ENCODE data around the gene PET117.
"Not testable (repeated sequence)": the region's sequence is repeated elsewhere in the genome, so short reads cannot be mapped to it uniquely, and the experiment has no call there.

The PET117 gene, protein sequence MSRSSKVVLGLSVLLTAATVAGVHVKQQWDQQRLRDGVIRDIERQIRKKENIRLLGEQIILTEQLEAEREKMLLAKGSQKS

DNA sequence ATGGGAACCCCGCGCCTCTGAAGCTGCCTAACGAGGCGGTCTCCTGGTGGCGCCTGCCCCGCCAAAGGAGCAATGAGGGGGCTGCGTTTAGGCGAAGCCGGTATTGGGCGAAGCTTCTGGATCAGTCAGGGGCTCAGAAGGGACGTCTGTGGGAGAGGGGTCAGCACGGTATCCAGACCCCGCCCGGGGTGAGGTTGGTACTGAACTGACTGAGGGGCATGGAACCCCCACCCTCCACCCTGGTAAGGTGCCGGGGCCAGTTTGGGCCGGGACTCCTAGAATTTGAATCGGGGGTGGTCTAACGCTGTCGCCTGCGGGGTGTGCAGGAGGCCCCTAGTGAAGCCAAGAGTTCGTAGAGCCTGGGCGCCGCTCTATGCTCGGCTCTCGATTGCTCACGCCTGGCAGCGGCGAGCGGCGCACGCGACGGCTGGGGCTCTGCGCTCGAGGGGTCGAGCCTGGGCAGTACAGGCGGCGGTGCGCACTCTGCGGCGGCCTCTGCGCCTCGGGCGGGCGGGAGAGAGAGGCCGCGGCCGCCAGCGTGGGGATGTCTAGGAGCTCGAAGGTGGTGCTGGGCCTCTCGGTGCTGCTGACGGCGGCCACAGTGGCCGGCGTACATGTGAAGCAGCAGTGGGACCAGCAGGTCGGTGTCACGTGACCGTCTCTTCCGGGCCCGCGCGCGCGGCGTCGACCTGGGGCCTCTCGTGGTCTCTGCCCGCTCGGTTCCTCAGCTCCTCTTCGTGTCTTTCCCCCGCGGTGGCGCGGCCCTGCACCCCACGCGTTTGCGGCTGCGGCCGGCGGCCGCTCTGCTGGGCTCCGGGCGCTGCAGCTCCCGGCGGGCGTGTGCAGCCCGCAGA lies at the start of gene PET117, which contains the start of gene KAT14:
Gene PET117, plus strand, starts transcription at position 452 of the 854 bp plus-strand sequence. Its CDS starts 93 bp downstream, at position 545.
Gene KAT14, plus strand, starts transcription at position 452 of the 854 bp plus-strand sequence. CDS start 4,798 bp downstream, outside the sequence.
- peaks cover 8% of the 10 kb centered on the region for H3K36me3 ChIP-seq (ENCODE audit: control insufficient read depth, insufficient read depth, low read length)
- no peaks in the 10 kb centered on the region; the same call in 1 of the 2 replicates for H3K4me1 ChIP-seq (ENCODE audit: control insufficient read depth, insufficient read depth, low read length)
- H3K9ac ChIP-seq (ENCODE audit: low read length): peak within 1 kb of the TSS; percentile 96
- no peaks in the 10 kb centered on the region for H3K9me3 ChIP-seq (ENCODE audit: control insufficient read depth, insufficient read depth, low read depth, low read length)
- H3K27ac ChIP-seq (ENCODE audit: low read depth, low read length): peak within 1 kb of the TSS; percentile 90
- H3K27me3 ChIP-seq (ENCODE audit: control insufficient read depth, insufficient read depth, low read length): no peaks in the 10 kb centered on the region
- peak within 1 kb of the TSS; percentile 97 for H3K4me3 ChIP-seq (ENCODE audit: low read depth, low read length)

DNA sequence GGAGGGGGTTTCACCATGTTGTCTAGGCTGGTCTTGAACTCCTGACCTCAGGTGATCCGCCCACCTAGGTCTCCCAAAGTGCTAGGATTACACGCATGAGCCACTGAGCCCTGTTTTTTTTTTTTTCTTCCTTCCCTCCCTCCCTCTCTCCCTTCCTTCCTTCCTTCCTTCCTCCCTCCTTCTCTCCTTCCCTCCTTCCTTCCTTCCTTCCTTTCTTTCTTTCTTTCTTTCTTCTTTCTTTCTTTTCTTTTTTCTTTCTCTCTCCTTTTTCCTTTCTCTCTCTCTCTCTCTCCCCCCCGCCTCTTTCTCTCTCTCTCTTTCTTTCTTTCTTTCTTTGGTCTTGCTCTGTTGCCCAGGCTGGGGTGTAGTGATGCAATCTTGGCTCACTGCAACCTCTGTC lies 49.4 kb upstream of the PET117 start:
- H3K36me3 ChIP-seq (ENCODE audit: control insufficient read depth, insufficient read depth, low read length); H3K9ac ChIP-seq (ENCODE audit: low read length); H3K4me3 ChIP-seq (ENCODE audit: low read depth, low read length); H3K9me3 ChIP-seq (ENCODE audit: control insufficient read depth, insufficient read depth, low read depth, low read length); H3K27me3 ChIP-seq (ENCODE audit: control insufficient read depth, insufficient read depth, low read length); H3K27ac ChIP-seq (ENCODE audit: low read depth, low read length); H3K4me1 ChIP-seq (ENCODE audit: control insufficient read depth, insufficient read depth, low read length): not testable (repeated sequence)

DNA sequence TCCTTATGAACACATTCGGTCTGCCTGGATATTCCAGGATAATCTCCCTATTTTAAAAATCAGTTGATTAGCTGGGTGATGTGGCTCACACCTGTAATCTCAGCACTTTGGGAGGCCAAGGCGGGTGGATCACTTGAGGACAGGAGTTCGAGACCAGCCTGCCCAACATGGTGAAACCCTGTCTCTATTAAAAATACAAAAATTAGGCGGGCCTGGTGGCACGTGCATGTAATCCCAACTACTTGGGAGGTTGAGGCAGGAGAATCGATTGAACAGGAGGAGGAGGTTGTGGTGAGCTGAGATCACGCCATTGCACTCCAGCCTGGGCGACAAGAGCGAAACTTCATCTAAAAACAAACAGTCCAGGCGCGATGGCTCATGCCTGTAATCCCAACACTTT lies 48.8 kb upstream of the PET117 start:
- H3K27me3 ChIP-seq (ENCODE audit: control insufficient read depth, insufficient read depth, low read length): not testable (repeated sequence)

DNA sequence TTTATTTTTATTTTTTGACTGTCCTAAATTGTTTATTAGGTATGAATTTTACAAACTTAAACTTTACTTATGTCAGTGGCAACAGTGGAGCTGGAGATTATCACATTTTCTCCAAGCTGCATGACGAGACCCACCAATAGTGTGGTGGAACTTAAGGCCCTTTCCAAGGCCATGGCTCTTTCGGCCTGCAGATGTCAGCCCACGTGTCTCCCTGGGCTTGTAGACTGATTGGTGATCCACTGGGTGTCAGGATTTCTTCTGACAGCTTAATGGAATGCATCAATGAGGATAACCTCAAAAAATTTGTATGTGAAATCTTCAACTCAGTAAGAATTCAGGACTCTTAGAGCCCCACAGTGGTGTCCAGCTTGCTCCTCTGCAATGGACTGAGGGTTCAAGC lies 47.6 kb upstream of the PET117 start:
- Histone ChIP-seq H3K4me1 (ENCODE audit: control insufficient read depth, insufficient read depth, low read length) (no peaks in the 10 kb centered on the region), H3K9ac (ENCODE audit: low read length) (no peak overlapping the region), H3K36me3 (ENCODE audit: control insufficient read depth, insufficient read depth, low read length) (no peaks in the 10 kb centered on the region), H3K9me3 (ENCODE audit: control insufficient read depth, insufficient read depth, low read depth, low read length) (no peaks in the 10 kb centered on the region), H3K27ac (ENCODE audit: low read depth, low read length) (no peak overlapping the region), H3K4me3 (ENCODE audit: low read depth, low read length) (no peak overlapping the region), H3K27me3 (ENCODE audit: control insufficient read depth, insufficient read depth, low read length) (no peaks in the 10 kb centered on the region)

More for the DNA sequence above, 48.8 kb upstream of the PET117 start:
- H3K36me3 ChIP-seq (ENCODE audit: control insufficient read depth, insufficient read depth, low read length); H3K9me3 ChIP-seq (ENCODE audit: control insufficient read depth, insufficient read depth, low read depth, low read length); H3K27ac ChIP-seq (ENCODE audit: low read depth, low read length); H3K4me1 ChIP-seq (ENCODE audit: control insufficient read depth, insufficient read depth, low read length); H3K4me3 ChIP-seq (ENCODE audit: low read depth, low read length); H3K9ac ChIP-seq (ENCODE audit: low read length): not testable (repeated sequence)

DNA sequence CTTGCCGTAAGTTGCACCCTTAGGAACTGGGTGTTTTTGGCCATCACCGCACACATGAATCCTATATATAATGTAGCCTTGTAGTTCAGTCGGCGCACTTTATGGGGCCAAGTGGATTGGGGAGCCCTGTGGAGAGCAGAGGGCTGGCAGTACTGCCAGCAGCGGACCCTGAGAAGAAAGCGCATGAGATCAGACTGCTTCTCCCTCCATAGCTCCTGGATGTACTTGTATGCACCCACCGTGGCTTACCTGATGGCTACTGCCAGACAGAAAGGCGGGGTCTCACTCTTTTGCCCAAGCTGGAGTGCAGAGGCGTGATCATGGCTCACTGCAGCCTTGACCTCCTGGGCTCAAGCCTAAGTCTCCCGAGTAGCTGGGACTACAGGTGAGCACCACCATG lies 47.2 kb upstream of the PET117 start:
- no peaks in the 10 kb centered on the region for H3K36me3 ChIP-seq (ENCODE audit: control insufficient read depth, insufficient read depth, low read length)
- H3K4me3 ChIP-seq (ENCODE audit: low read depth, low read length): no peak overlapping the region
- H3K4me1 ChIP-seq (ENCODE audit: control insufficient read depth, insufficient read depth, low read length): no peaks in the 10 kb centered on the region
- H3K27me3 ChIP-seq (ENCODE audit: control insufficient read depth, insufficient read depth, low read length): no peaks in the 10 kb centered on the region
- no peak overlapping the region for H3K27ac ChIP-seq (ENCODE audit: low read depth, low read length)
- no peak overlapping the region for H3K9ac ChIP-seq (ENCODE audit: low read length)
- H3K9me3 ChIP-seq (ENCODE audit: control insufficient read depth, insufficient read depth, low read depth, low read length): no peaks in the 10 kb centered on the region

DNA sequence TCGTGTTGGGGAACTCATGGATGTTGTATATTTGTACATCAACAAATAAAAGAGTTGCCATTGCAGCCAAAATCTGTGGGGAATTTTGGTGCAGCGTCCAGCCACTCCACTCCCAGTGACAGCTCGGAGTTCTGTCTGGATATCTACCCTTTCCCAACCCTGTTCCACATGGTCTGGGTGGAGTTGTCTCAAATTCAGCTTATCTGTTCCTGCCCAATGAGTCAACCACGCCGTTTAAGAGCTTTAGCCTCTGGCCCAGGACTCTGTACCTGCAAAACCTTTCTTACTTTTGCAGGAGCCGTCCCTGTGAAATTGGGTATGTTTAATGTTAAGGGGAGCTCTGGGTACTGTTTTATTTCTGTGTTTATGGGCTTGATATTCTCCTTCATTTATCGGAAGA lies 46.0 kb upstream of the PET117 start:
- Histone ChIP-seq H3K9ac (ENCODE audit: low read length) (no peak overlapping the region), H3K36me3 (ENCODE audit: control insufficient read depth, insufficient read depth, low read length) (no peaks in the 10 kb centered on the region), H3K4me3 (ENCODE audit: low read depth, low read length) (no peak overlapping the region), H3K27ac (ENCODE audit: low read depth, low read length) (no peak overlapping the region), H3K4me1 (ENCODE audit: control insufficient read depth, insufficient read depth, low read length) (no peaks in the 10 kb centered on the region), H3K9me3 (ENCODE audit: control insufficient read depth, insufficient read depth, low read depth, low read length) (no peaks in the 10 kb centered on the region), H3K27me3 (ENCODE audit: control insufficient read depth, insufficient read depth, low read length) (no peaks in the 10 kb centered on the region)

DNA sequence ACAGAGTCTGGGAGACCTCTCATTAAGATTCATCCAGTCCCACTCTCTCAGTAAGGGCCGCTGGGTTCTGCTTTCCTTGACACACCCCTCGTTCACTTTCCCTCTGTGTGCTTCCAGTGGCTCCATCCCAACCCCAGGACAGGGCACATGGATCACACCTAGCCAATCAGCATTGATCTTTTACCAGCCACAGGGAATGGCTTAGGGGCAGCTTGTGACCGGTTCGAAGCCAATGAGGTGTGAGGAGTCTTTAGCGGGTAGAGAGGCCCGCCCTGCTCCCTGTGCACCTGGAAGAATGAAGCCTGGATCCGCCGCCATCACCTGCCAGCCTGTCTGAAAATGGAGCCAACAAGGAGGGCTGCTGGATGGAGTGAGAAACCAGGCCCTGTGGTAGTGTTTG lies 44.8 kb upstream of the PET117 start:
- Histone ChIP-seq H3K9ac (ENCODE audit: low read length) (no peak overlapping the region), H3K4me1 (ENCODE audit: control insufficient read depth, insufficient read depth, low read length) (no peaks in the 10 kb centered on the region), H3K27ac (ENCODE audit: low read depth, low read length) (no peak overlapping the region), H3K9me3 (ENCODE audit: control insufficient read depth, insufficient read depth, low read depth, low read length) (no peaks in the 10 kb centered on the region), H3K27me3 (ENCODE audit: control insufficient read depth, insufficient read depth, low read length) (no peaks in the 10 kb centered on the region), H3K36me3 (ENCODE audit: control insufficient read depth, insufficient read depth, low read length) (no peaks in the 10 kb centered on the region), H3K4me3 (ENCODE audit: low read depth, low read length) (no peak overlapping the region)

DNA sequence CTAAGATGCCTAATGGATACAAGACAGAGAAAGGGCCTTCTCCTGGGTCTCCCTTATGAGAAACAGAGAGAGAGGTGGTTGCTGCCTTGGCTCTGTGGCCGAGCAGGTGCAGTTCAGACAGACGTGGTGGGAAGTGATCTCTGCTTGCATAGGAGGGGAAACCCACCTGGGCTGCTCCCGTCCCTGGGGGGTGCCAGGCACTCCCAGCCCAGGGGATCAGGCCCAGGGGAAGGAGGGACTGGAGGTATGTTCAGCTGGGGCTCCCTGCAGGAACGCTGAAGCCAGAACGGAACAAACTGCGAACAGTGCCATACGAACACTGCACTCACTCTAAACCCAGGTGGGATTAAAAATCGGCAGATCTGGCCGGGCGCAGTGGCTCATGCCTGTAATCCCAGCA lies 44.3 kb upstream of the PET117 start:
- Histone ChIP-seq H3K27ac (ENCODE audit: low read depth, low read length) (no peak overlapping the region), H3K4me3 (ENCODE audit: low read depth, low read length) (no peak overlapping the region), H3K9ac (ENCODE audit: low read length) (no peak overlapping the region), H3K4me1 (ENCODE audit: control insufficient read depth, insufficient read depth, low read length) (no peaks in the 10 kb centered on the region), H3K36me3 (ENCODE audit: control insufficient read depth, insufficient read depth, low read length) (no peaks in the 10 kb centered on the region), H3K27me3 (ENCODE audit: control insufficient read depth, insufficient read depth, low read length) (no peaks in the 10 kb centered on the region), H3K9me3 (ENCODE audit: control insufficient read depth, insufficient read depth, low read depth, low read length) (no peaks in the 10 kb centered on the region)

DNA sequence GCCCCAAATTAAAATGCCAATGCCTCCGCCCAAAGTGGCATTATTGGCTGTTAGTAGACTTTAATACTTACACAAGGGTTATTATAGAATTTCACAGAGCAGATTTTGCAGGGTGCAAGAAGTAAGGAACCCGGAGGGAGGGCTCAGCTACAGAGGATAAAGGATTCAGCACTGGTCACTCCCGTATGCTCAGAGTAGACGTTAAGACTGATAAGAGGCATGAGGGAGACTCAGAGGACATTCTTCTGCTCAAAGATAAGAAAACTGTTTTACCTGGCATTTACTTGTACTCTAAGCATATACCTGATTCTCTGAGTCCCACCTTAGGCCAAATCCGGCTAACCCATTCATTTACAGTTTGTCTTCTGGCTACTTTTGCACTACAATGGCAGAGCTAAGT lies 43.5 kb upstream of the PET117 start:
- Histone ChIP-seq H3K9me3 (ENCODE audit: control insufficient read depth, insufficient read depth, low read depth, low read length) (no peaks in the 10 kb centered on the region), H3K4me3 (ENCODE audit: low read depth, low read length) (no peak overlapping the region), H3K36me3 (ENCODE audit: control insufficient read depth, insufficient read depth, low read length) (no peaks in the 10 kb centered on the region), H3K4me1 (ENCODE audit: control insufficient read depth, insufficient read depth, low read length) (no peaks in the 10 kb centered on the region), H3K27ac (ENCODE audit: low read depth, low read length) (no peak overlapping the region), H3K27me3 (ENCODE audit: control insufficient read depth, insufficient read depth, low read length) (no peaks in the 10 kb centered on the region), H3K9ac (ENCODE audit: low read length) (no peak overlapping the region)

DNA sequence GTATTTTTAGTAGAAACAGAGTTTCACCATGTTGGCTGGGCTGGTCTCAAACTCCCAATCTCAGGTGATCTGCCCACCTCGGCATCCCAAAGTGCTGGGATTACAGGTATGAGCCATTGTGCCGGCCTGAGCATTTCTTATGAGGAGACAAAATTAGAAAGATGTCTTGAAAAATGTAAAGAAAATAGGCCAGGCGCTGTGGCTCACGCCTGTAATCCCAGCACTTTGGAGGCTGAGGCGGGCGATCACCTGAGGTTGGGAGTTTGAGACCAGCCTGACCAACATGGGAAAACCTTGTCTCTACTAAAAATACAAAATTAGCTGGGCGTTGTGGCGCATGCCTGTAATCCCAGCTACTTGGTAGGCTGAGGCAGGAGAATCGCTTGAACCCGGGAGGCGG lies 37.1 kb upstream of the PET117 start:
- H3K27me3 ChIP-seq (ENCODE audit: control insufficient read depth, insufficient read depth, low read length); H3K27ac ChIP-seq (ENCODE audit: low read depth, low read length); H3K36me3 ChIP-seq (ENCODE audit: control insufficient read depth, insufficient read depth, low read length); H3K4me3 ChIP-seq (ENCODE audit: low read depth, low read length); H3K9me3 ChIP-seq (ENCODE audit: control insufficient read depth, insufficient read depth, low read depth, low read length); H3K9ac ChIP-seq (ENCODE audit: low read length): not testable (repeated sequence)
- H3K4me1 ChIP-seq (ENCODE audit: control insufficient read depth, insufficient read depth, low read length): peaks cover 14% of the 10 kb centered on the region

DNA sequence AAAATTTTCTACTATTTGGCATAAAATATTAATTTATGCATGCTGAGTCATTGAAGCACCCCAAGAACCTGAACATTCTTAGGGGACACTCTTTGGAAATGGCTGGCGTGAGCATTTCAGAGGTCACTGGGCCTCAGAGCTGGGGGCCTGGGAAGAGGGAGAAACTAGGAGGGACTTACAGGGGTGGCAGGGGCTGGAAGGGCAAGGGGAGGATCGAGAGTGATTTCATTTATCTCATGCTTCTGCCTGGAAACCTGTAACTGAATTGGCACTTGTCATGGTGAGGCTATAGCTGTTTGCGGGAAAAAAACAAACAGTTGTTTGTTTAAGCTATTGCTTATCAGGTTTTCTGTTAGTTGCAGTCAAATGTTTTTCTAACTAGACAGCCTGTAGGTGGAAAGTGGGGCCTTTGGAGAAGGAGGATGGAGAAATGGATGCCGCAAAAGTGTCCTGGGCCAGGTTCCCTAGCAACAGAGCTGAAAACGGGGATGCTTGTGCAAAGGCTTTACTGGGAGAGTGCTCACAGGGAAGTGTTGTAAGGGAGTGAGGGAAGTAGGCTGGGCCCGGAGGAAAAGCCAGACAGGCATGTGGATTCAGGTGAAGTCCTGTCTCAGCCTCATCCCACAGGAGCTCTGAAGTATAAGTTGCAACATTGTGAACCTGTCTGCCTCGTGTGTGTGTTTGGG lies 36.4 kb upstream of the PET117 start:
- H3K4me3 ChIP-seq (ENCODE audit: low read depth, low read length): peak overlapping the region; percentile 15; the same call in 1 of the 2 replicates
- H3K27ac ChIP-seq (ENCODE audit: low read depth, low read length): no peak overlapping the region
- H3K9me3 ChIP-seq (ENCODE audit: control insufficient read depth, insufficient read depth, low read depth, low read length): no peaks in the 10 kb centered on the region
- H3K27me3 ChIP-seq (ENCODE audit: control insufficient read depth, insufficient read depth, low read length): no peaks in the 10 kb centered on the region
- H3K4me1 ChIP-seq (ENCODE audit: control insufficient read depth, insufficient read depth, low read length): peaks cover 14% of the 10 kb centered on the region
- no peaks in the 10 kb centered on the region for H3K36me3 ChIP-seq (ENCODE audit: control insufficient read depth, insufficient read depth, low read length)
- H3K9ac ChIP-seq (ENCODE audit: low read length): no peak overlapping the region

Data from HUES6 (cell line).